Cortex of kidney (tissue), 1 donor: ENCODE results near the gene RHOBTB3.
"Not testable (repeated sequence)": the region's sequence is repeated elsewhere in the genome, so short reads cannot be mapped to it uniquely, and the experiment has no call there.

Source experiments
- DNase-seq: peaks from one replicate; lab custom pipeline; 2025; lab: John Stamatoyannopoulos, UW

The RHOBTB3 gene

GRCh38 chr5:95822043-95822541 lies 91.0 kb downstream of the RHOBTB3 start:
- DNase-seq: no peak

GRCh38 chr5:95822542-95823181 lies 91.5 kb downstream of the RHOBTB3 start, which contains the start of gene GLRX:
GLRX (minus strand) TSS chr5:95822726; CDS start chr5:95822662, 64 bp downstream.
- no peak for DNase-seq

GRCh38 chr5:95823218-95823737 lies 92.1 kb downstream of the RHOBTB3 start:
- DNase-seq: no peak

GRCh38 chr5:95823738-95824609 lies 92.8 kb downstream of the RHOBTB3 start:
- no peak for DNase-seq

- DNase-seq: no peak
Observed at GRCh38 chr5:95824747-95825146, 93.6 kb downstream of the RHOBTB3 start.

GRCh38 chr5:95825495-95825894 lies 94.4 kb downstream of the RHOBTB3 start:
- DNase-seq: no peak

- DNase-seq: no peak
Observed at GRCh38 chr5:95826949-95827891, 96.1 kb downstream of the RHOBTB3 start.

GRCh38 chr5:95827892-95828246 lies 96.7 kb downstream of the RHOBTB3 start:
- no peak for DNase-seq

- no peak for DNase-seq
Observed at GRCh38 chr5:95830226-95830625, 99.1 kb downstream of the RHOBTB3 start.

- no peak for DNase-seq
Observed at GRCh38 chr5:95832664-95833063, 101.5 kb downstream of the RHOBTB3 start.

- no peak for DNase-seq
Observed at GRCh38 chr5:95835682-95836385, 104.7 kb downstream of the RHOBTB3 start.

GRCh38 chr5:95836544-95836943 lies 105.4 kb downstream of the RHOBTB3 start:
- no peak for DNase-seq

GRCh38 chr5:95836971-95837370 lies 105.8 kb downstream of the RHOBTB3 start:
- DNase-seq: not testable (repeated sequence)

- DNase-seq: no peak
Observed at GRCh38 chr5:95837492-95837891, 106.4 kb downstream of the RHOBTB3 start.

GRCh38 chr5:95838001-95838520 lies 106.9 kb downstream of the RHOBTB3 start:
- DNase-seq: no peak

GRCh38 chr5:95838556-95838955 lies 107.4 kb downstream of the RHOBTB3 start:
- DNase-seq: no peak

GRCh38 chr5:95839658-95840057 lies 108.5 kb downstream of the RHOBTB3 start:
- no peak for DNase-seq

- DNase-seq: no peak
Observed at GRCh38 chr5:95840956-95841705, 110.0 kb downstream of the RHOBTB3 start.

GRCh38 chr5:95841914-95842812 lies 111.0 kb downstream of the RHOBTB3 start:
- DNase-seq: no peak
